OCI-LY1 (cell line): Measurements from ENCODE around the gene RHBDF1.

Source experiments
- H2AFZ ChIP-seq: fragments of 200-600 bp; sonication (generic), shearing (Covaris generic); 2 replicates; pipeline ENCODE4 v1.6.0; 2014; ENCODE audit warnings: antibody characterized with exemption, mild to moderate bottlenecking, low read length
- H3F3A ChIP-seq: fragments of 200-600 bp; sonication (generic), shearing (Covaris generic); 2 replicates; pipeline ENCODE4 v1.6.0; 2014; ENCODE audit warnings: mild to moderate bottlenecking, antibody characterized with exemption, low read length, moderate library complexity; ENCODE audit not compliant: insufficient read depth
- H3K27ac ChIP-seq: fragments of 200-600 bp; sonication (generic); 2 replicates; pipeline ENCODE4 v1.5.1; 2014; ENCODE audit warnings: low read length, mixed run types, mild to moderate bottlenecking, low read depth; ENCODE audit not compliant: poor library complexity, severe bottlenecking
- H3K27me3 ChIP-seq: fragments of 200-600 bp; sonication (generic); 2 replicates; pipeline ENCODE4 v1.6.0; 2014; ENCODE audit warnings: antibody characterized with exemption, mild to moderate bottlenecking, low read length, moderate library complexity; ENCODE audit not compliant: insufficient read depth
- H3K36me3 ChIP-seq: fragments of 200-600 bp; sonication (generic); 2 replicates; pipeline ENCODE4 v1.6.1; 2014; ENCODE audit warnings: mild to moderate bottlenecking, antibody characterized with exemption, low read length, moderate library complexity, mixed read lengths; ENCODE audit not compliant: insufficient read depth
- H3K4me1 ChIP-seq: fragments of 200-600 bp; sonication (generic); 2 replicates; pipeline ENCODE4 v1.5.1; 2014; ENCODE audit warnings: mild to moderate bottlenecking, low read length, moderate library complexity; ENCODE audit not compliant: insufficient read depth, severe bottlenecking
- H3K4me2 ChIP-seq: fragments of 200-600 bp; sonication (generic), shearing (Covaris generic); 2 replicates; pipeline ENCODE4 v1.6.1; 2014; ENCODE audit warnings: low read length
- H3K4me3 ChIP-seq: fragments of 200-600 bp; sonication (generic); 2 replicates; pipeline ENCODE4 v1.5.1; 2014; ENCODE audit warnings: low read length, low read depth, mild to moderate bottlenecking, mixed read lengths; ENCODE audit not compliant: poor library complexity, severe bottlenecking
- H3K79me2 ChIP-seq: fragments of 200-600 bp; shearing (Covaris generic); 2 replicates; pipeline ENCODE4 v1.6.1; 2016; ENCODE audit warnings: mixed run types, low read length, mixed read lengths; ENCODE audit not compliant: insufficient read depth
- H3K9ac ChIP-seq: fragments of 200-600 bp; sonication (generic), shearing (Covaris generic); 2 replicates; pipeline ENCODE4 v1.6.1; 2014; ENCODE audit warnings: mild to moderate bottlenecking, low read length, mixed read lengths
- H3K9me2 ChIP-seq: fragments of 200-600 bp; sonication (generic), shearing (Covaris generic); 2 replicates; pipeline ENCODE4 v1.6.1; 2014; ENCODE audit warnings: low read depth, mild to moderate bottlenecking, low read length, mixed read lengths
- H3K9me3 ChIP-seq: fragments of 200-600 bp; shearing (Covaris generic); 2 replicates; pipeline ENCODE4 v1.6.1; 2014; ENCODE audit warnings: low read length, mixed read lengths
- H4K20me1 ChIP-seq: fragments of 200-600 bp; sonication (generic), shearing (Covaris generic); 2 replicates; pipeline ENCODE4 v1.6.0; 2016; ENCODE audit warnings: mild to moderate bottlenecking, low read length; ENCODE audit not compliant: insufficient read depth
- EZH2 ChIP-seq: fragments of 200-600 bp; sonication (generic), shearing (Covaris generic); IDR thresholded peaks from 2 replicates; pipeline ENCODE4 v1.8.0; 2017; ENCODE audit warnings: borderline replicate concordance, mixed run types, mild to moderate bottlenecking, antibody characterized with exemption, low read length, moderate library complexity, mixed read lengths
- TF ChIP-seq, protein P1 (sequence below): fragments of 200-600 bp; sonication (generic), shearing (Covaris generic); IDR thresholded peaks from 2 replicates; pipeline ENCODE4 v1.5.1; 2017; ENCODE audit warnings: mild to moderate bottlenecking, antibody characterized with exemption, low read length, moderate library complexity, mixed read lengths

Gene RHBDF1

DNA sequence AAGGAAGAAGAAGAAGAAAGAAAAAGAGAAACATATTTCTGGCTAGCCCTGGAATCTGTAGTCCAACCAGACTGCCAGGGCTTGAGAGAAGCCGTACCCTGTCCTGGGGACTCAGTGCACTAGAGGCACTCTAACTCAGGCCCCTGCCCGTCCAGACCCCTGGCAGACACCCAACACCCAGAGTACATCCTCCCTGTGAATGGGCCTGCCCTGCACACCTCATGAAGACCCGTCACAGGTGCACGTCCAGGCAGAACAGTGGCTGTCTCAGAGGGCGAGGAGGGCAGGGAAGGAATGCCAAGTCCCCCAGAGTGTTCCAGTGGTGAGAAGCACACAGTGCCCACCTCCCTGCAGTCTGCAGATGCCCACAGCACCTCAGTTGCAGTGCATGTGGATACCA, 28.6 kb upstream of the RHBDF1 start:
- no peak overlapping the region for H3K9ac ChIP-seq
- no peaks in the 10 kb centered on the region for H3K9me2 ChIP-seq
- TF ChIP-seq, protein P1, sequence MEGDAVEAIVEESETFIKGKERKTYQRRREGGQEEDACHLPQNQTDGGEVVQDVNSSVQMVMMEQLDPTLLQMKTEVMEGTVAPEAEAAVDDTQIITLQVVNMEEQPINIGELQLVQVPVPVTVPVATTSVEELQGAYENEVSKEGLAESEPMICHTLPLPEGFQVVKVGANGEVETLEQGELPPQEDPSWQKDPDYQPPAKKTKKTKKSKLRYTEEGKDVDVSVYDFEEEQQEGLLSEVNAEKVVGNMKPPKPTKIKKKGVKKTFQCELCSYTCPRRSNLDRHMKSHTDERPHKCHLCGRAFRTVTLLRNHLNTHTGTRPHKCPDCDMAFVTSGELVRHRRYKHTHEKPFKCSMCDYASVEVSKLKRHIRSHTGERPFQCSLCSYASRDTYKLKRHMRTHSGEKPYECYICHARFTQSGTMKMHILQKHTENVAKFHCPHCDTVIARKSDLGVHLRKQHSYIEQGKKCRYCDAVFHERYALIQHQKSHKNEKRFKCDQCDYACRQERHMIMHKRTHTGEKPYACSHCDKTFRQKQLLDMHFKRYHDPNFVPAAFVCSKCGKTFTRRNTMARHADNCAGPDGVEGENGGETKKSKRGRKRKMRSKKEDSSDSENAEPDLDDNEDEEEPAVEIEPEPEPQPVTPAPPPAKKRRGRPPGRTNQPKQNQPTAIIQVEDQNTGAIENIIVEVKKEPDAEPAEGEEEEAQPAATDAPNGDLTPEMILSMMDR, result no peak
- TF ChIP-seq EZH2, result no peak
- H4K20me1 ChIP-seq, result no peaks in the 10 kb centered on the region
- no peaks in the 10 kb centered on the region for H3K79me2 ChIP-seq
- H3K9me3 ChIP-seq, result no peaks in the 10 kb centered on the region
- no peak overlapping the region for H2AFZ ChIP-seq
- no peaks in the 10 kb centered on the region for H3K4me1 ChIP-seq
- H3F3A ChIP-seq, result no peaks in the 10 kb centered on the region
- no peak overlapping the region for H3K4me3 ChIP-seq
- peaks cover 7% of the 10 kb centered on the region; the same call in 1 of the 2 replicates for H3K36me3 ChIP-seq
- H3K4me2 ChIP-seq, result no peak overlapping the region
- H3K27ac ChIP-seq, result no peak overlapping the region
- no peaks in the 10 kb centered on the region for H3K27me3 ChIP-seq

DNA sequence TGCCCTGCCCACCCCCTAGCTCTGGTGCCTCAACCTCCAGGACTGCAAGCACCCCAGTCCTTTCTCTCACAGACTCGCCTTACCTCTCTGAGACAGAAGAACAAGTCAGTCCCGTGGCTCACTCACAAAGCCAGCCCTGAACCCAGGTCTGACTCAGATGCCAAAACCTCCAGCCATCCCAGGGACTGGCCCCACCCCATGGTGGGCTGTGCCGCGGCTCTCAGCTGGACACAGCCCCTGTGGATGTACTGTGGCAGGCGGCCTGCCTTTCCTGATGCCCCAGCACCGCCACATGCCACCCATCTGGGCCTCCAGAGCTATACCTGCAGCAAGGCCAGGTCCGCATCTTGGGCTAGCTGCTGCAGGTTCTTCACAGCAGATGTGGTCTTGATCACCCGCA, 25.4 kb upstream of the RHBDF1 start:
- Histone ChIP-seq H3K27ac (no peak overlapping the region), H3K4me3 (no peak overlapping the region), H4K20me1 (no peaks in the 10 kb centered on the region), H3K4me2 (no peak overlapping the region), H3K27me3 (no peaks in the 10 kb centered on the region), H3K9me2 (no peaks in the 10 kb centered on the region), H3K36me3 (peaks cover 7% of the 10 kb centered on the region; the same call in 1 of the 2 replicates), H3K9me3 (no peaks in the 10 kb centered on the region), H3K79me2 (no peaks in the 10 kb centered on the region), H3F3A (no peaks in the 10 kb centered on the region), H2AFZ (no peak overlapping the region), H3K4me1 (no peaks in the 10 kb centered on the region), H3K9ac (no peak overlapping the region)
- TF ChIP-seq EZH2, result no peak
- TF ChIP-seq, protein P1, result no peak

DNA sequence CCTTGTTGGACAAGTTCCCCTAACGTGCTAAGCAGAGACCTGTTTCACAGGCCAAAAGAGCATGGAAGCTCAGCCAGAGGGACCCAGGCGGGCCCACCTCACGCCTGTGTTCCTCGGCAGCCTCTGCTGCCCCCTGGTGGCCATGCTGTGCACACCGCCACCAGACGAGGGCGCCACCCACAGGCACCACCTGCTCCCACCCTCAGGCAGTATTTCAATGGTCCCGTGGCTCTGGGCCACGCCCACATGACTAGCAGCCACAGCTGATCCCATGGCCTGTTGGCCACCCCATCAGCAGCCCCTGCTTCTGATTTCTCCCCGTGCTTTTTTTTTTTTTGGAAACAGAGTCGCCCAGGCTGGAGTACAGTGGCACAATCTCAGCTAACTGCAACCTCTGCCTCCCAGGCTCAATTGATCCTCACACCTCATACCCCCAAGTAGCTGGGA, 24.5 kb upstream of the RHBDF1 start:
- Histone ChIP-seq H3K79me2 (no peaks in the 10 kb centered on the region), H2AFZ (no peak overlapping the region), H3K4me3 (no peak overlapping the region), H3K27ac (no peak overlapping the region), H3K4me2 (no peak overlapping the region), H3F3A (no peaks in the 10 kb centered on the region), H3K9me2 (no peaks in the 10 kb centered on the region), H3K36me3 (peaks cover 7% of the 10 kb centered on the region; the same call in 1 of the 2 replicates), H3K9me3 (no peaks in the 10 kb centered on the region), H3K4me1 (no peaks in the 10 kb centered on the region), H3K27me3 (no peaks in the 10 kb centered on the region), H4K20me1 (no peaks in the 10 kb centered on the region), H3K9ac (no peak overlapping the region)
- no peak for TF ChIP-seq EZH2
- TF ChIP-seq, protein P1, result peak; percentile 99
